ENCODE data around the gene SMIM41. TPM values are rescaled to one million over a fixed set of nuclear protein-coding genes. Genes with fewer than 3 reads are reported as not detected.

The SMIM41 gene
- total RNA-seq, 1 donor = 0.42 TPM

DNA sequence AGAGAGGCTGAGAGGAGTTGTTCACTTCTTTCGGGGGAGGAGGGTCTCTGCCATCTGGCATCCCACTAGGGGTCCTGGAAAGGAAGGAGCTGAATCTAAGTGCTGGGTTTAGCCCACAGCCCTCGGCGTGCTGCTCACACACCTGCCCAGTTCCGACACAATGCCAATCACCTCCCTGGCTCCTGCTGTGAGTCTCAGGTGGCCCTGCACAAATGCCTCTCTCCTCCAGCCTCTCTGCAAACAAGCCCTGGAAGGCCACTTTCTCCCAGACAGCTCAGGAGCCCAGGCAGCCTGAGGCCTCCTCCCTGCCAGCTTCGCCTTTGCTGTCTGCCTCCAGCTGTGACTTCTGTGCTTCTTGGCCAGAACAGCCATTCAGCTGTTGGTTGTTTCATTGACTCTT, 51.2 kb downstream of the SMIM41 start:
- Histone ChIP-seq H3K4me1 (ENCODE audit: insufficient read depth, low read length) (peaks cover 7% of the 10 kb centered on the region), H3K9me3 (ENCODE audit: low read depth, low read length) (no peaks in the 10 kb centered on the region), H3K27me3 (ENCODE audit: insufficient read depth, low read length) (peaks cover 6% of the 10 kb centered on the region), H3K4me3 (ENCODE audit: low read length) (no peak overlapping the region)

DNA sequence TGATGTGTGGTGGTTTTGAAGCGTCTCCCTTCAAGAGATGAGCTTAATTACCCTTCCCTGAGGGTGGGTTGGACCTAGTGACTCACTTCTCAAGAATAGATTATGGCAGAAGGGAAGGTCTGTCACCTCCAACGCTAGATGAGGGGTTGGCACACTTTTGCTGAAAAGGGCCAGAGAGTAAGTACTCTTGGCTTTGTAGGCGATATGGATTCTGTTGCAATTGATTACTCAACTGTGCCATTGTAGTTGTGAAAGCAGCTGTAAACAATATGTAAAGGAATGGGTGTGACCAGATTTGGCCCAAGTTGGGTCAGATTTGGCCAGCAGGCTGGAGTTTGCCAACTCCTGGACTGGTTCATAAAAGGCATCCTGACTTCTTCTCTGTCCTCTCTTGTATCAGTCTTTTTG, 53.3 kb downstream of the SMIM41 start:
- H3K4me3 ChIP-seq (ENCODE audit: low read length) = no peak overlapping the region
- H3K27me3 ChIP-seq (ENCODE audit: insufficient read depth, low read length) = no peaks in the 10 kb centered on the region
- no peaks in the 10 kb centered on the region for H3K9me3 ChIP-seq (ENCODE audit: low read depth, low read length)
- peaks cover 7% of the 10 kb centered on the region for H3K4me1 ChIP-seq (ENCODE audit: insufficient read depth, low read length)

DNA sequence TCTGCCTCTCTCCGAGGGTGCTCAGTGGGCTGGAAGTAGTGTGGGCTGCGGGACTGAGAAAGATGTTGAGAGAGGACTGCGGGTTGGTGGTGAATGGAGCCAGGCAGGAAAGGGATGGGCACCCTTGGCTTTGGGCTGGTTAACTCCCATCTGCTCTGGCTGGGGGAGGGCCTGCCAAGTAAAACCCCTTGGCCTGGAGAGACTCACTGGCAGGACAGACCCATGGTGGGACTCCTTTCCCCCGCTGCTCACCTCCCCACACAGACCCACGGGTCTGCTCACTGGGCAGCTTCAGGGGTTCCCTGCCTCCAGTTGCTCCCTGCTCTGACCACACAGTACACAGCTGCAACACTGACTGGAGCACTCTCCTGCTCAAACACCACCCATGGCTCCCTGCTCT, 58.2 kb downstream of the SMIM41 start:
- H3K27me3 ChIP-seq (ENCODE audit: insufficient read depth, low read length) = no peaks in the 10 kb centered on the region

DNA sequence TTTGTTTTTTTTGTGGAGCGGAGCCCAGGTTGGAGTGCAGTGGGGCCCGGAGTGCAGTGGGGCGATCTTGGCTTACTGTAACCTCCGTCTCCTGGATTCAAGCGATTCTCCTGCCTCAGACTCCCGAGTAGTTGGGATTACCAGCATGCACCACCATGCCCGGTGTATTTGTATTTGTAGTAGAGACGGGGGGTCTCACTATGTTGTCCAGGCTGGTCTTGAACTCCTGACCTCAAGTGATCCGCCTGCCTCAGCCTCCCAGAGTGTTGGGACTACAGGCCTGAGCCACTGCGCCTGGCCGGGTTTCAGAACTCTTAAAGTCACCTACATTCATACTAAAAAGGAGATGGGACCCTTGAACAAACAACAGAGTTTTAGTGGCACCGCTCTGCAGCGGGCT, 59.6 kb downstream of the SMIM41 start:
- Histone ChIP-seq H3K27me3 (ENCODE audit: insufficient read depth, low read length) (no peaks in the 10 kb centered on the region), H3K4me1 (ENCODE audit: insufficient read depth, low read length) (no peaks in the 10 kb centered on the region), H3K4me3 (ENCODE audit: low read length) (no peak overlapping the region), H3K9me3 (ENCODE audit: low read depth, low read length) (no peaks in the 10 kb centered on the region)

More for the DNA sequence above, 58.2 kb downstream of the SMIM41 start:
- no peak overlapping the region for H3K4me3 ChIP-seq (ENCODE audit: low read length)
- no peaks in the 10 kb centered on the region for H3K9me3 ChIP-seq (ENCODE audit: low read depth, low read length)
- peaks cover 4% of the 10 kb centered on the region for H3K4me1 ChIP-seq (ENCODE audit: insufficient read depth, low read length)

DNA sequence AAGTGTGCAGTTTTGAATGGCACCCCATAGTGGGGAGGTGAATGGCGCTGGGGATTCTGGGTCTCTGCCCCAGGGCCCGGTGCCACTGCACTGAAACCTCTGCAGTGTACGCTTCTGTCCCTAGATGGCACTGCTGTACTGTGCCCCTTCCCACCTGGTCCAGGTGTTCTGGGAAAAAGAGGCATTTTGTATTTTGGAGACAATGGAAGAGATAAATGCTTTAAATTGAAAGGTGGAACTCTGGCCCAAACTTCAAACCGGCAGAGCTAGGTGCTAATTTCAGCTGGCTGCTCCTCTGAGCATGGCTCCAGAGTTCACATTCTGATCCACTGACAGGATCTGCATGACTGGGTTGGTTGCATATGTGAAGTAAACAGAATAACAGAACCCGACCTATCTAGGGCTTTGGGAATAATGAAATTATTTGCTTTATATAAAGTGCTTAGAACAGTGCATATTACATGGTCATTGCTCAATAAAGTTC, 60.1 kb downstream of the SMIM41 start:
- H3K9me3 ChIP-seq (ENCODE audit: low read depth, low read length) = no peaks in the 10 kb centered on the region
- H3K27me3 ChIP-seq (ENCODE audit: insufficient read depth, low read length) = no peaks in the 10 kb centered on the region
- no peaks in the 10 kb centered on the region for H3K4me1 ChIP-seq (ENCODE audit: insufficient read depth, low read length)
- no peak overlapping the region for H3K4me3 ChIP-seq (ENCODE audit: low read length)

DNA sequence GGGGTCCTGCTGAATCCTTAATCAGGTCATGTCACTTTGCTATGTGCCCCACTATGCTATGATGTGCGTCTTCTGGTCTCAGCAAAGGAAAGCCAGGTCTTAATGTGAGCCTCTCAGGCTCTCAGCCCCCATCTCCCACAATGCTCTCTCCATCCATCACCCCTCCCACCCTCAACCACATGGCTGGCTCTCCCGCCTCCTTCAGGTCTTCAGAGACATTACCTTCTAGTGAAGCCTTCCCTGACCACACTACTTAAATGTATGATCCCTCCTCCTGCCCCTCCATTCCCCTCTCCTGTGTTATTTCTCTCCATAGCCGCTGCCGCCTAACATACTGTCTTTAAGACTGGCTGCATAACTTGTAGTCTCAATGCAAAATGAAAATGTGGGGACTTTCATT, 61.8 kb downstream of the SMIM41 start:
- H3K4me3 ChIP-seq (ENCODE audit: low read length) = no peak overlapping the region
- no peaks in the 10 kb centered on the region for H3K9me3 ChIP-seq (ENCODE audit: low read depth, low read length)
- H3K27me3 ChIP-seq (ENCODE audit: insufficient read depth, low read length) = no peaks in the 10 kb centered on the region
- no peaks in the 10 kb centered on the region for H3K4me1 ChIP-seq (ENCODE audit: insufficient read depth, low read length)

DNA sequence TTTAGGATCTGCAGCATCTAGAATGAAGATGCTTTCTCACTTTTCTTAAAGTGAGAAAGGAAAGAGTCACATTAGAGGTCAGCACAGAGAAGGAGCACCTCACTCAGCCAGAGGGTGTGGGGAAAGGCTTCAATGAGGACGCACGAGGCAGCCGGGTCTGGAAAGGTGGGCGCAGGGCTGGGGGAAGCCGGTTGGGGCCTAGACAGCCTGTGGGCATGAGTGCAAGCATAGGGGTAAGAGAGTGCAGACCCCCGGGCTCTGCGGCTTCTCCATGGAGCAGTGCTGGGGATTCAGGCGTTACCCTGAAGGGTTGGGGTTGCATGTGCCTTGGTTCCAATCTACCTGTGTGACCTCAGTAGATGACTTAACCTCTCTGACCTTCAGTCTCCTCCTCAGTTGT, 62.4 kb downstream of the SMIM41 start:
- no peak overlapping the region for H3K4me3 ChIP-seq (ENCODE audit: low read length)
- no peaks in the 10 kb centered on the region for H3K4me1 ChIP-seq (ENCODE audit: insufficient read depth, low read length)
- no peaks in the 10 kb centered on the region for H3K9me3 ChIP-seq (ENCODE audit: low read depth, low read length)
- no peaks in the 10 kb centered on the region for H3K27me3 ChIP-seq (ENCODE audit: insufficient read depth, low read length)

DNA sequence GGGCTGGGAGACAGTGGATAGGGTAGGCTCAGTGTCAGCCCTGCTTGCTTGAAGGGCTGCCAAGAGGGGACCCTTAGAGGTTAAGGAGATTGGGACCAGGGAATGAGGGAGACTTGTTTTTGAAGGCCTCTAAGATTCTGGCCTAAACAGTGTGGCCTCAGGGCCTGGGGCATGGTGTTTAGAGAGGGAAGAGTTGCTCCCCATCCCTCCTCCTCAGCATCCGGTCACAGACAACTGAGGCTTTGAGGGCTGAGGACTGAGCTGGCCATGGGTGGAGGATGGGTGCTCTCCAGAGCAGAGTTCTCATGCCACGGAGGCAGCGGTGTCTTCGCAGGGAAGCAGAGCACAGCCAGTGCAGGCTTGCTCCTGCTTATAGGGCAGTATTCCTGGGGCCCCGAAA, 62.9 kb downstream of the SMIM41 start:
- Histone ChIP-seq H3K9me3 (ENCODE audit: low read depth, low read length) (no peaks in the 10 kb centered on the region), H3K27me3 (ENCODE audit: insufficient read depth, low read length) (no peaks in the 10 kb centered on the region), H3K4me3 (ENCODE audit: low read length) (no peak overlapping the region), H3K4me1 (ENCODE audit: insufficient read depth, low read length) (no peaks in the 10 kb centered on the region)

DNA sequence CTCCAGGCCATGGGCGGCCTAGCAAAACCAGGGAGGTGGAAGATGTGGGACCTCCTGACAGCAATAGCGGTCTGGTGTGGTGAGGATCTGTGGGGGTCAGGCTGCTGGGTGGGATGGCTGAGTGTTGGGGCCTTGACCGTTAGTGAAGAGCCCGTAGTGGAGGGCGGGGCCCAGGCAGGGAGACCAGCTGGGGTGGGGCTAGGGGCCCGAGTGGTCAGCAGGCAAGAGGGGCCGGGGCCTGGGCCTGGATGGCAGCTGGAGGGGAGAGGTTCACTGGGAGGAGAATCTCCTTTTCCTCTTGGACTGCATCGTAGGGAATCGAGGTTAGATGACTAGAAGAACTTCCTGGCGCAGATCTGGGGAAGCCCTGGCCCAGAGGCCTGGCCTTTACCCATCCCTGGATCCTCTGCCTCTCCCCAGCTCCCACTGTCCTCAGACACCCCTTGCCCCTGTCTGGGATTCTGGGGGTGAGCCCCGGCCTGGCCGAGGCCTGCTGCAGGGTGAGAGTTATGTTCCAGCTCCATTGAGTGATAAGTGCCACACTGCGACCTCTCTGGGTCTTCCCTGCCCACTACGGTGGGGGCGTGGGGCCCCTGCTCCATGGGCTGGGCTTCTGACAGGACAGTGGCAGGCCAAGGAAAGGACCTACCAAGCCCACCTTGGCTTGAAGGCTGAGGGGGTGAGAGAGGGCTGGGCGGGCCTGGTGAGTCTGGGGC, 65.2 kb downstream of the SMIM41 start:
- Histone ChIP-seq H3K9me3 (ENCODE audit: low read depth, low read length) (no peaks in the 10 kb centered on the region), H3K4me1 (ENCODE audit: insufficient read depth, low read length) (no peaks in the 10 kb centered on the region), H3K27me3 (ENCODE audit: insufficient read depth, low read length) (no peaks in the 10 kb centered on the region), H3K4me3 (ENCODE audit: low read length) (no peak overlapping the region)

DNA sequence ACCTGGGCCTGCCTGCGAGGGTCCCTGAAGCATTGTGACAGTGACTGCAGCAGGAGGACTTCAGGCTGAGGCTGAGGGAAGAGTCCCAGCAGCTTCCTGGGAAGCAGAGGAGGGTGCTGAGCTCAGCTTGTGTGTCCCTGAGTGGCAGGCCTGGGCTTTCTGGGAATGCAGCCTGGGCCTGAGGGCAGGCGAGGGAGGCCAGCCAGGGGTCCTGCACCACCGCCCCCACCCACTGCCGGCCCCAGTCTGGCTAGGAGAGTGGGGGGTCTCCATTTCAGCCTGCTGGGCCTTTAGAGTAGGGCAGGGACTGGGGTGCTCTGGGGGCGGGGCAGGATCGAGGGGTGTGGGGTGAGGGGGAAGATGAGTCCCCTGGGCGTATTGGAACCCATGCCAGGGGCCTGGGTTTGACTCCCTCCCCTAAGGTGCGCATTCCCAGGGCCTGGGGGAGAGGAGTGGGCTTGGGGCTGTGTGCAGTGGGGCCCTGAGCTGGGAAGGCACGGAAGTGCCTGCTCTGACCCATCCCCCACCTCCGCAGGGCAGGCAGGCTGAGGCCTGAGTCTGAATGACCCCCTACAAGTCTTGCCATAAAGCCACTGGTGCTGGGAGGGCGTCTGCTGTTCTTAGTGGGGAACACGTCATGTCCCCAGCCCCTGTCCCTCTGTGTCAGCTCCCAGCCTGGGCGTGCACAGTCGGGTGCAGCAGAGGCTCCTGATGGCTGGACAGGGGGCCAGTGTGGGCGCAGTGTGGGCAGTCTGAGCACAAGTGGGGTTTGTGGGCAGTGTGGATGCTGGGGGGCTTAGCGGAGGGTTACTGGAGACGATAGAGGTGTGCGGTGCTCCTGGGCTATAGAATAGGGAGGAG, 66.0 kb downstream of the SMIM41 start:
- no peaks in the 10 kb centered on the region for H3K4me1 ChIP-seq (ENCODE audit: insufficient read depth, low read length)
- H3K27me3 ChIP-seq (ENCODE audit: insufficient read depth, low read length) = no peaks in the 10 kb centered on the region
- H3K4me3 ChIP-seq (ENCODE audit: low read length) = no peak overlapping the region
- H3K9me3 ChIP-seq (ENCODE audit: low read depth, low read length) = no peaks in the 10 kb centered on the region

DNA sequence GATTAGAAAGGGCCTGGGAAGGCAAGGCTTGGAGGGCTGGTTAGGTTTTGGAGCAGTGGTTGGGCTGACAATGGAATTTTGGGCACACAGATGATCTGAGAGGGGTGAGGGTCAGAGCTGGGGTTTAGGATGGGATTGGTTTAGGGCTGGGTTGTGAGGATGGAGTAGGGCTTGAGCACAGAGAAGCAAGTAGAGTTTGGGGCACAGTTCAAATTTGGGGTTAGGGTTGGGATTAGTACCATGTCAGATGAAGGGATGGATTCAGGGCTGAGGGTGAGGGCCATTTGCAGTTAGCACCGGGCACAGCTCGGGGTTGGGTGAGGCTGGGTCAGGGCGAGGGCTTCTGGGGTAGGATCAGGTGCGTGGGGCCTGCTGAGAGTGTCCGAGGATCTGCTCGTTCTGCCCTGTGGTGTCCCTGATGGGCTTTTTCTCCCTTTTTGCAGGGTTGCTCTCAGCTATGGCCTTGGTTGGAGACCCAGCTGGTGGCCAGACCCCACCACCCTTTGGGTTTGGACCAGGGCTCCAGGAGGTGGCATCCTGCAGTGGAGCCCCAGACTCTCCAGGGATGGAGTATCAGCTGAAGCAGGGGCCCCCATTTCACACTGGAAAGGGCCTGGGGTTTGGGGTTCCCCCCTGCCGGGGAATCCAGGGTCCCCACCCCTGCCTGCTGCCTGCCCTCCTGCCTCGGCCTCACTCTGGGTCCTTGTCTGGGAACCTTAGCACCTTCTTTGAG, 66.8 kb downstream of the SMIM41 start:
- H3K4me1 ChIP-seq (ENCODE audit: insufficient read depth, low read length) = no peaks in the 10 kb centered on the region
- H3K9me3 ChIP-seq (ENCODE audit: low read depth, low read length) = no peaks in the 10 kb centered on the region
- H3K27me3 ChIP-seq (ENCODE audit: insufficient read depth, low read length) = no peaks in the 10 kb centered on the region
- H3K4me3 ChIP-seq (ENCODE audit: low read length) = no peak overlapping the region

DNA sequence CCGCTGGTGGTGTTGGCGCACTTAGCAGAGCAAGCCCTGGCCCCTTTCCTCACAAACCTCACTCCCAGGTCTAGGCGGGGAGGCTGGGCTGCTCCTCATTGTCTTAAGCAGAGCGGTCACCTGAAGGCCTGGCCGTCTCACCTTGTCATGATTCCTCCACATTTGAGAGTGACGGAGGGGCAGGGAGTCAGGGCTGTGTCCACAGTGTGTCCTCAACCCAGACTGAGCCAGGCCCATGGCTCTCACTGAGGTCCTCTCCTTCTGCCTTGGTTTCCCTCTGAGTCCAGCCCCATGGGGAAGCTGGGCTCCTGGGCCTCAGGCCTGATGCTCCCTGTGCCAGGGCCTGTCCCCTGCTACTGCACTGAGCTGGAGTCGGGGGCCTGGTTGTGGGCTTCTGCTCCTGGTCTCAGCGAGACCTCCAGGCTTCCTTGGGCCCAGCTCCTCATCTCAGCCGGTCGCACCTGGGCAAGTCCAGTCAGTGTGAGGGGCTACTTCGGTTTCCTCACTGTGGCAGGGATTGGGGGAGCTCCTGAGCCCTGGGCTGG, 67.4 kb downstream of the SMIM41 start:
- Histone ChIP-seq H3K9me3 (ENCODE audit: low read depth, low read length) (no peaks in the 10 kb centered on the region), H3K27me3 (ENCODE audit: insufficient read depth, low read length) (no peaks in the 10 kb centered on the region), H3K4me3 (ENCODE audit: low read length) (no peak overlapping the region), H3K4me1 (ENCODE audit: insufficient read depth, low read length) (peaks cover 2% of the 10 kb centered on the region)

DNA sequence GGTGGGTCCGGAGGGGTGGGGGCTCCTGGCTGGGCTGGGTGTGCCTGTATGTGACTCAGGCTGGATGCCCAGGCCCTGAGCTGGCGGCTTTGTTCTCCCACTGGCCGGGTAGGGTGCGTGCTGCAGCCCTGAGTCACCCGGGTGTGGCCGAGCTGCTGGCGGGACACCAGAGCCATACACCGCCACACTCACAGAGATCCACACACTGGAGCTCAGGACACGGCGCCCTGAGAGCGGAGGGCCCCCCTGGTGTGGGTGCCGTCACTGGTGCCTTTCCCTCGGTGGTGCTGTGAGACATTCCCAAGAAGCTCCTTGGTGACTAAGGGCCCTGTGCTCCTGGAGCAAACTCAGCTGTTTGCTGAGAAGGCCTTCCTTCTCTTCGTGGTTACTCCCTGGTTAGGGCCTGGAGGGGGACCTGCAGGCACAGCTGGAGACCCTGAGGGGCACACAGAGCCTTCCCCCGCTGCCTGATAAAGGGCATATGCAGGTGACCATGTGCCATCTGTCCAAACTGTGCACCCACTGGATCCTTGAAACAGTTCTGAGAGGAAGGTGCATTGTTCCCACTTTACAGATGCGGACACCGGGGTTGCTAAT, 68.0 kb downstream of the SMIM41 start:
- no peaks in the 10 kb centered on the region for H3K9me3 ChIP-seq (ENCODE audit: low read depth, low read length)
- H3K4me1 ChIP-seq (ENCODE audit: insufficient read depth, low read length) = peaks cover 4% of the 10 kb centered on the region
- no peak overlapping the region for H3K4me3 ChIP-seq (ENCODE audit: low read length)
- no peaks in the 10 kb centered on the region for H3K27me3 ChIP-seq (ENCODE audit: insufficient read depth, low read length)

DNA sequence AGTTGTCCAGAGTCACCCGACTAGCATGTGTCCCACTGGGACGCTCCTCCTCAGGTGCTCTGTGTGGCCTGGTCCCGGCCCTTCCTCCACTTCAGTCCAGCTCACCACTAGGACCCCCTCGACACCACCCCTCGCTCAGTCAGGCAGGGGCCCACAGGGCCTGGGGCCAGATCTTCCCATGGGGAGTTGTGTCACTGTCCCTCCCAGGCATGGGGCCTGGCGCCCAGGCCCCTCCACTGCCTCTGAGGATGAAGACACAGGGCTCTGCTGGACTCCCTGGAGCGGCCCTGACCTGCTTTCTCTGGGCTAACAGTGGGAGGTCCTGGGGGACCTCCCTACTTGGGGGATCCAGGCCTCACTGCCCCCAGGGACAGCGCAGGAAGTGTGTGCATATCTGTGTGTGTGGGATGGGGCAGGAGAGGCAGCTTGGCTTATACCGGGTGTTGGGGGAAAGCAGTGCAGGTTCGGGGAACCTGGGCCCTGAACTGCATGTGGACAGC, 68.5 kb downstream of the SMIM41 start:
- H3K4me1 ChIP-seq (ENCODE audit: insufficient read depth, low read length) = peaks cover 4% of the 10 kb centered on the region

More for the DNA sequence above, 68.5 kb downstream of the SMIM41 start:
- H3K9me3 ChIP-seq (ENCODE audit: low read depth, low read length) = no peaks in the 10 kb centered on the region
- H3K4me3 ChIP-seq (ENCODE audit: low read length) = no peak overlapping the region
- H3K27me3 ChIP-seq (ENCODE audit: insufficient read depth, low read length) = no peaks in the 10 kb centered on the region
